IMR-90 (cell line): ENCODE data around the gene CELA2A. TPM values are rescaled to one million over a fixed set of nuclear protein-coding genes. Genes with fewer than 3 reads are reported as not detected.
"Not testable (repeated sequence)": the region's sequence is repeated elsewhere in the genome, so short reads cannot be mapped to it uniquely, and the experiment has no call there.

Experiments used
- ATAC-seq: fragments of 200-7000 bp; cut with Tn5 transposase; 2 replicates; pipeline ENCODE4 v1.9.1; 2020; ENCODE audit warnings: low read depth, mild to moderate bottlenecking, moderate library complexity
- BruUV-seq: library from RNA; stranded (reverse); fragments of 400-500 nt; replicated peaks from 2 replicates; lab custom pipeline; 2021; lab: Mats Ljungman, UMichigan
- CTCF ChIA-PET: fragments of 300-600 bp; formaldehyde crosslinking; extraction: SDS; loops from one replicate; lab custom pipeline; 2021; ENCODE audit warnings: antibody characterized with exemption; lab: Yijun Ruan, JAX
- POLR2A ChIA-PET: fragments of 300-600 bp; sonication (Branson Sonifier 250); formaldehyde crosslinking; loops from one replicate; lab custom pipeline; 2022; ENCODE audit warnings: antibody characterized with exemption; ENCODE audit not compliant: unreplicated experiment; lab: Charles Lee
- DNase-seq: peaks from one replicate; pipeline ENCODE4 v3.0.0; 2013
- H2AFZ ChIP-seq: replicated peaks from 2 replicates; pipeline ENCODE3; 2013; ENCODE audit warnings: low read length, mild to moderate bottlenecking; ENCODE audit not compliant: poor library complexity
- H2AK5ac ChIP-seq: 2 replicates; pipeline ENCODE4 v1.6.1; 2013; ENCODE audit warnings: low read depth, low read length, inconsistent platforms
- H2AK9ac ChIP-seq: replicated peaks from 2 replicates; pipeline ENCODE3; 2013; ENCODE audit warnings: mild to moderate bottlenecking, low read depth, low read length, moderate library complexity; ENCODE audit not compliant: poor library complexity
- H2BK120ac ChIP-seq: 2 replicates; pipeline ENCODE4 v1.6.1; 2013; ENCODE audit warnings: low read depth, low read length, inconsistent platforms
- H2BK15ac ChIP-seq: 3 replicates; pipeline ENCODE4 v1.6.1; 2013; ENCODE audit warnings: low read depth, low read length, inconsistent platforms
- H2BK20ac ChIP-seq: 2 replicates; pipeline ENCODE4 v1.6.1; 2013; ENCODE audit warnings: low read depth, mild to moderate bottlenecking, inconsistent platforms, low read length, moderate library complexity
- H2BK5ac ChIP-seq: 2 replicates; pipeline ENCODE4 v1.6.1; 2013; ENCODE audit warnings: mild to moderate bottlenecking, low read depth, low read length, inconsistent platforms; ENCODE audit not compliant: poor library complexity, severe bottlenecking
- H3K14ac ChIP-seq: replicated peaks from 2 replicates; pipeline ENCODE4 v1.6.1; 2013; ENCODE audit warnings: low read depth, low read length, inconsistent platforms
- H3K18ac ChIP-seq: 2 replicates; pipeline ENCODE4 v1.6.1; 2013; ENCODE audit warnings: low read depth, low read length, control low read depth
- H3K23ac ChIP-seq: 2 replicates; pipeline ENCODE4 v1.6.1; 2013; ENCODE audit warnings: low read depth, low read length, inconsistent platforms
- H3K27ac ChIP-seq: 2 replicates; pipeline ENCODE4 v1.5.1; 2013; ENCODE audit warnings: mild to moderate bottlenecking, control low read depth, low read length; ENCODE audit not compliant: insufficient read depth
- H3K27me3 ChIP-seq: 2 replicates; pipeline ENCODE4 v1.6.1; 2013; ENCODE audit warnings: low read length; ENCODE audit not compliant: control insufficient read depth, insufficient read depth
- H3K36me3 ChIP-seq: 2 replicates; pipeline ENCODE4 v1.6.1; 2013; ENCODE audit warnings: low read length, mixed read lengths; ENCODE audit not compliant: control insufficient read depth, insufficient read depth
- H3K4ac ChIP-seq: 2 replicates; pipeline ENCODE4 v1.6.1; 2013; ENCODE audit warnings: low read depth, low read length, inconsistent platforms
- H3K4me1 ChIP-seq: 2 replicates; pipeline ENCODE4 v1.6.1; 2013; ENCODE audit warnings: low read length, mixed read lengths; ENCODE audit not compliant: control insufficient read depth, insufficient read depth
- H3K4me2 ChIP-seq: 2 replicates; pipeline ENCODE4 v1.6.1; 2013; ENCODE audit warnings: low read depth, mild to moderate bottlenecking, control low read depth, low read length, moderate library complexity
- H3K4me3 ChIP-seq: 2 replicates; pipeline ENCODE4 v1.5.1; 2013; ENCODE audit warnings: low read depth, mild to moderate bottlenecking, control low read depth, low read length, moderate library complexity; ENCODE audit not compliant: insufficient read depth
- H3K56ac ChIP-seq: 2 replicates; pipeline ENCODE4 v1.6.1; 2013; ENCODE audit warnings: low read length, inconsistent platforms; ENCODE audit not compliant: insufficient read depth; ENCODE audit errors: extremely low read depth
- H3K79me1 ChIP-seq, 2 experiments: 2 replicates each; pipeline ENCODE4 v1.6.1; 2013; ENCODE audit warnings: low read length in 2 of 2, inconsistent platforms in 1 of 2, low read depth in 1 of 2
- H3K9ac ChIP-seq: 2 replicates; pipeline ENCODE4 v1.6.1; 2013; ENCODE audit warnings: low read depth, low read length, control low read depth
- H3K9me1 ChIP-seq: 2 replicates; pipeline ENCODE4 v1.6.1; 2013; ENCODE audit warnings: low read length, inconsistent platforms; ENCODE audit not compliant: insufficient read depth
- H3K9me3 ChIP-seq: 2 replicates; pipeline ENCODE4 v1.6.1; 2013; ENCODE audit warnings: low read length; ENCODE audit not compliant: control insufficient read depth, insufficient read depth
- H4K20me1 ChIP-seq: 2 replicates; pipeline ENCODE4 v1.6.1; 2013; ENCODE audit warnings: low read length, inconsistent platforms; ENCODE audit not compliant: insufficient read depth
- H4K5ac ChIP-seq: 2 replicates; pipeline ENCODE4 v1.6.1; 2013; ENCODE audit warnings: mild to moderate bottlenecking, low read depth, low read length, control low read depth
- H4K8ac ChIP-seq, 2 experiments: 2 replicates each; pipeline ENCODE4 v1.6.1; 2013; ENCODE audit warnings: low read depth in 2 of 2, low read length in 2 of 2, control low read depth in 1 of 2, inconsistent platforms in 1 of 2
- H4K91ac ChIP-seq: 2 replicates; pipeline ENCODE4 v1.6.1; 2013; ENCODE audit warnings: low read depth, low read length, inconsistent platforms; ENCODE audit not compliant: insufficient read depth
- FOS ChIP-seq: fragments of 150-350 bp; IDR thresholded peaks from 2 replicates; pipeline ENCODE4 v1.6.1; 2016; ENCODE audit warnings: low read depth, low read length
- MAZ ChIP-seq: IDR thresholded peaks from 2 replicates; pipeline ENCODE4 v1.6.1; 2012; ENCODE audit warnings: low read depth, mild to moderate bottlenecking, low read length, improper control_type of control experiment, moderate library complexity, borderline replicate concordance
- WGBS, 2 experiments: methylation state at CpG; one replicate each; pipeline versions ENCODE4 v1.1.5 to v1.1.7; 2013; ENCODE audit warnings: missing lambda C conversion rate in 2 of 2; ENCODE audit not compliant: insufficient read length in 1 of 2; ENCODE audit errors: extremely low coverage in 2 of 2; 5-methylcytosine and 5-hydroxymethylcytosine counted together
- dilution Hi-C: fragments of 300-500 bp; cut with HindIII; formaldehyde crosslinking; loops from one replicate; pipeline ENCODE4 v1.14.3; 2018; ENCODE audit warnings: low sequenced_read_pairs; ENCODE audit not compliant: unreplicated experiment
- in situ Hi-C: fragments of 300-500 bp; cut with MboI; formaldehyde crosslinking; loops from 3 replicates; pipeline ENCODE4 v1.14.3; 2019; ENCODE audit warnings: low sequenced_read_pairs, inconsistent platforms, mixed read lengths
- intact Hi-C: fragments of 100-400 bp; cut with micrococcal nuclease; formaldehyde crosslinking; loops from 2 replicates; pipeline ENCODE4 v1.10.0; 2022
- polyA plus RNA-seq, 3 experiments: library from polyadenylated mRNA; depleted of rRNA; stranded (reverse); fragments of >200 nt; gene quantifications; 2 replicates each; pipeline ENCODE4 v1.2.3, GENCODE V29; 2012; ENCODE audit warnings: low replicate concordance in 1 of 3
- total RNA-seq: library from RNA; depleted of rRNA; stranded (reverse); fragments of >200 nt; gene quantifications from 2 replicates; pipeline ENCODE4 v1.2.3, GENCODE V29; 2012

CELA2A gene
- total and polyA plus RNA-seq, 2 of the 4 experiments (the other 2 are of a cell fraction): not detected

GRCh38 chr1:15457585-15457984 lies 1.1 kb downstream of the CELA2A start:
- no peak overlapping the region for H3K14ac ChIP-seq
- H3K56ac ChIP-seq: no peak overlapping the region
- no CpG with 5 or more reads among the region's 2 CpGs for WGBS, 2 experiments
- POLR2A ChIA-PET: no interaction called here
- no peak overlapping the region for H2AK5ac ChIP-seq
- H3K4me2 ChIP-seq: no peak overlapping the region
- no peak overlapping the region for H2BK15ac ChIP-seq
- no peaks in the 10 kb centered on the region for H3K79me1 ChIP-seq
- no peak overlapping the region for H4K91ac ChIP-seq
- H3K36me3 ChIP-seq: no peaks in the 10 kb centered on the region
- no peak overlapping the region for H2AK9ac ChIP-seq
- ATAC-seq (no peak), DNase-seq (no peak)
- H2BK5ac ChIP-seq: no peak overlapping the region
- in situ Hi-C loops (no loop called here), intact Hi-C loops (no loop called here), dilution Hi-C loops (no loop called here)
- no peak overlapping the region for H3K18ac ChIP-seq
- H4K8ac ChIP-seq: no peak overlapping the region
- no peaks in the 10 kb centered on the region for H4K20me1 ChIP-seq
- H4K5ac ChIP-seq: no peak overlapping the region
- H3K9me3 ChIP-seq: no peaks in the 10 kb centered on the region
- no peak overlapping the region for H2AFZ ChIP-seq
- TF ChIP-seq MAZ (no peak), FOS (no peak)
- H3K4me3 ChIP-seq: no peak overlapping the region
- no peaks in the 10 kb centered on the region for H3K27me3 ChIP-seq
- H3K23ac ChIP-seq: no peak overlapping the region
- CTCF ChIA-PET: no interaction called here
- H3K9me1 ChIP-seq: no peaks in the 10 kb centered on the region
- H3K4me1 ChIP-seq: 0 out of 2 replicates have a peak, but pooled peaks cover 4% of the 10 kb centered on the region
- H3K27ac ChIP-seq: no peak overlapping the region
- H2BK20ac ChIP-seq: no peak overlapping the region
- no peak overlapping the region for H3K9ac ChIP-seq
- H2BK120ac ChIP-seq: no peak overlapping the region
- no peak overlapping the region for H3K4ac ChIP-seq
- BruUV-seq: no TSS peak

- H2BK20ac ChIP-seq, H3K9me1 ChIP-seq, intact Hi-C loops, DNase-seq, ATAC-seq, H3K79me1 ChIP-seq, H2AK9ac ChIP-seq, H3K56ac ChIP-seq, H2AK5ac ChIP-seq, H3K36me3 ChIP-seq, BruUV-seq, dilution Hi-C loops, POLR2A ChIA-PET, H3K9ac ChIP-seq, H2BK5ac ChIP-seq, H4K8ac ChIP-seq, H2AFZ ChIP-seq, H3K4me3 ChIP-seq, H3K9me3 ChIP-seq, H3K14ac ChIP-seq, H3K4me1 ChIP-seq, H4K91ac ChIP-seq, H4K5ac ChIP-seq, H3K4me2 ChIP-seq, H2BK120ac ChIP-seq, H2BK15ac ChIP-seq, H4K20me1 ChIP-seq, H3K27me3 ChIP-seq, H3K18ac ChIP-seq, CTCF ChIA-PET, H3K23ac ChIP-seq, H3K27ac ChIP-seq, in situ Hi-C loops, H3K4ac ChIP-seq: not testable (repeated sequence)
- WGBS, 2 experiments: no CpG with 5 or more reads among the region's 4 CpGs
Observed at GRCh38 chr1:15458388-15458787, 1.9 kb downstream of the CELA2A start.
